ENCODE results near the gene ASB16. TPM values are rescaled to one million over a fixed set of nuclear protein-coding genes. Genes with fewer than 3 reads are reported as not detected.

The ASB16 gene, protein sequence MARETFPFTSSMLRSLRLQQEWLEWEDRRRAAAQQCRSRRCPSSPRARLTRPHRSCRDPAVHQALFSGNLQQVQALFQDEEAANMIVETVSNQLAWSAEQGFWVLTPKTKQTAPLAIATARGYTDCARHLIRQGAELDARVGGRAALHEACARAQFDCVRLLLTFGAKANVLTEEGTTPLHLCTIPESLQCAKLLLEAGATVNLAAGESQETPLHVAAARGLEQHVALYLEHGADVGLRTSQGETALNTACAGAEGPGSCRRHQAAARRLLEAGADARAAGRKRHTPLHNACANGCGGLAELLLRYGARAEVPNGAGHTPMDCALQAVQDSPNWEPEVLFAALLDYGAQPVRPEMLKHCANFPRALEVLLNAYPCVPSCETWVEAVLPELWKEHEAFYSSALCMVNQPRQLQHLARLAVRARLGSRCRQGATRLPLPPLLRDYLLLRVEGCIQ
- not detected in 2 replicates for total RNA-seq (2014; rRNA removed; shearing (Covaris generic); ENCODE audit: low replicate concordance)

DNA sequence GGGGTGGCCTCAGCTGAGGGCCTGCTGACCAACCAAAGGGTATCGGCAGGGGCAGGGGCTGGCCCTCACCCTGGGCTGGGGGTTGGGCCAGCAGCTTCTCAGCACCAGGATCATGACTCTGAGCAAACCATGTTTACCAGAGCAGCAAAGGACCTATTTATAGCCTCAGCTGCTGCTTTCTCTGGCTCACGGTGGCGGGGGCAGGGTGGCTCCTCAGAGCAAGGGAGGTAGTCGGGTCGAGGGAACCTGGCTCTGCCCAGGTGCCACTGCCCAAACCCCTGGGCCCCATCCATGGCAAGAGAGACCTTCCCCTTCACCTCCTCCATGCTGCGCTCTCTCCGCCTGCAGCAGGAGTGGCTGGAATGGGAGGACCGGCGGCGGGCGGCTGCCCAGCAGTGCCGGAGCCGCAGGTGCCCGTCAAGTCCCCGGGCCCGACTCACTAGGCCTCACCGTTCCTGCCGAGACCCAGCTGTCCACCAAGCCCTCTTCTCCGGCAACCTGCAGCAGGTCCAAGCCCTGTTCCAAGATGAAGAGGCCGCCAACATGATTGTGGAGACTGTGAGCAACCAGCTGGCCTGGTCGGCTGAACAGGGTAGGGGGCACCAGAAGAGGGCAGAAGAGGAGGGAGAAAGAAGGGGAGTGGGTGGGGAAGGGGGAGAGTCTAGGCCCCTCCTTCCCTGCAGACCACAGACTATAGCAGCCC lies at the start of gene ASB16:
ASB16 (plus strand) TSS at position 206 of the 703 bp plus-strand sequence; CDS start at position 292, 86 bp downstream.
- no peak for DNase-seq
- peaks cover 8% of the 10 kb centered on the region for H3K4me1 ChIP-seq (ENCODE audit: low read length)
- no peak within 1 kb of the TSS for H3K4me2 ChIP-seq (ENCODE audit: low read depth, low read length, poor library complexity, severe bottlenecking)
- no peak within 1 kb of the TSS for H3K9ac ChIP-seq (ENCODE audit: low read length)
- H3K27ac ChIP-seq (ENCODE audit: low read length) = no peak within 1 kb of the TSS
- H3K36me3 ChIP-seq (ENCODE audit: insufficient read depth, low read length) = no peaks in the 10 kb centered on the region
- no peaks in the 10 kb centered on the region for H3K9me3 ChIP-seq (ENCODE audit: low read length)
- no peaks in the 10 kb centered on the region for H4K20me1 ChIP-seq (ENCODE audit: insufficient read depth, low read depth, low read length)
- H2AFZ ChIP-seq (ENCODE audit: low read length) = no peak within 1 kb of the TSS
- no peak within 1 kb of the TSS for H3K4me3 ChIP-seq (ENCODE audit: low read length)
- H3K9me2 ChIP-seq (replicated peaks; ENCODE audit: insufficient read depth, low read length) = no peaks in the 10 kb centered on the region
- no peaks in the 10 kb centered on the region for H3K27me3 ChIP-seq (ENCODE audit: low read length)
- H3K79me2 ChIP-seq (ENCODE audit: low read length) = no peaks in the 10 kb centered on the region

DNA sequence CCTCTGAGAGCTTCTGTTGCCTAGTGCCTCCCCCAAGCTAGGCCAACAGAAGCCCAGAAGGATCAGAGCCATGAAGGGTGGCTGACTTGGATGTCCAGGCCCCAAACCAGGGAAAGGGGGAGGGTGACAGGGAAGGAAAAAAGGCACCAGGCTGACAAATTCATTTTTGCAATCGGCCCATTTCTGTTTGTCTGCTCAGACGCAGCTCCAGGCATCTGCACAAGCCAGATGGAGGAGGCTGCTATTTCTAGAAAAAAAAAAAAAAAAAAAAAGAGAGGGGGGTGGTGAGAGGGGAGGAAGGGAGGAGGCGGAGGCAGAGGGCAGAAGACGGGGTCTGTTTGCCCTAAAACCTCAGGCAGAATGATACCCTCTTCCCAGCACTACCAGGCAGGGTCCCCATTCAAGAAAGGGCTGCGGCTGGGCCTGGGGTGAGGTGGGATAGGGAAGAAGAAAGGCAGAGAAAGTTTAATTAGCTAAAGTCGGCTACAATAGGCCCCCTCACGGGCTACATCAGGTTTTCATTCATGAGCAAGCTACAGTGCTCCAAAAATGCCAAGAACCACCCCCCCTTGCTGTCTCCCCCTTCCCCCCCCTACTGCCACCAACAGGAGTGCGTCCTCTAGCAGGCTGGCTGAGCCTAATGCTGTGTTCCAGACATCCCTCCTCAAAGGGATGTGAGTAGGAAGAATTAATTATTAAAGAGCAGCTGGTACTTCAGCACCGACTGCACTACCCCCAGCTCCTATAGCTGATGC lies 49.5 kb upstream of the ASB16 start:
- H3K4me1 ChIP-seq (ENCODE audit: low read length) = peaks cover 16% of the 10 kb centered on the region
- H3K27me3 ChIP-seq (ENCODE audit: low read length) = no peaks in the 10 kb centered on the region
- H3K27ac ChIP-seq (ENCODE audit: low read length) = no peak overlapping the region
- no peak overlapping the region for H3K4me2 ChIP-seq (ENCODE audit: low read depth, low read length, poor library complexity, severe bottlenecking)
- no peak for DNase-seq
- no peak overlapping the region for H3K4me3 ChIP-seq (ENCODE audit: low read length)
- H3K79me2 ChIP-seq (ENCODE audit: low read length) = no peaks in the 10 kb centered on the region
- no peaks in the 10 kb centered on the region for H3K9me3 ChIP-seq (ENCODE audit: low read length)
- H3K36me3 ChIP-seq (ENCODE audit: insufficient read depth, low read length) = no peaks in the 10 kb centered on the region
- H2AFZ ChIP-seq (ENCODE audit: low read length) = no peak overlapping the region
- no peak overlapping the region for H3K9ac ChIP-seq (ENCODE audit: low read length)
- H3K9me2 ChIP-seq (replicated peaks; ENCODE audit: insufficient read depth, low read length) = no peaks in the 10 kb centered on the region
- H4K20me1 ChIP-seq (ENCODE audit: insufficient read depth, low read depth, low read length) = peaks cover 29% of the 10 kb centered on the region; the same call in 1 of the 2 replicates

DNA sequence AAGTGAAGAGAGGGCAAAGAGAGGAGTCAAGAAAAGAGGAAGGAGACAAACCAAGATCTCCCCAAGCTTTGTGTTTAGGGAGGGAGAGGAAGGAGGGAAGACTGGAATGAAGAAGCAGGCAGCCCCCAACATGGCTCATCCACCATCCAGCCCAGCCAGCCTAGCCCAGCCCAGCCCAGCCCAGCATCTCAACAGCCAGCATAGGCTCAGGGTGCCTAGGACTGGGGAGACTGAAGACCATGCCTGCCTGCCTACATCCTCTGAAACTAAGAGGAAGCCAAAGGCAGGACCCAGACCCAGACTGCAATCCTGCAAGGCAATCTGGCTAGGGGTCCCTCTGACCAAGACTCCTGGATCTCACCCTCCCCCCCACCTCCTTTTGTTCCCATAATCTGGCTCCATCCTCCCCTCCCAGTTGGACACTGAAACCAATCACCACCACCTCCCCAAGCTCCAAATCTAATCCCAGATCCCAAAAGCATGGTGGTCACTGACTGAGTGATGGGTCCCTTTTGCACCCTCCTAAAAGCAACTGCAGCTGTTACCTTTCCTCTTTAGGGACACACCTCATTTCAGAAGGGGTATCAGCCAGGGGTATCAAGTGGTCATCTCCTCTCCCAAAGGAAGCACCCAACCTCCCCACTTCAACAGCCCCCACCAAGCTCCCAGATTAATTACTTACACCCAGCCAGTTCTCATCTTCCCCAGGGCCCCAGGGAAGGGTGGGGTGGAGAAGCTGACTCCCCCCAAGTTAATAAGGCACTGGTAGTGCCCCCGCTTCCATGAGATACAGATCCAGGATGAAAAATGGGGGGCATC lies 48.3 kb upstream of the ASB16 start:
- Histone ChIP-seq H3K4me3 (ENCODE audit: low read length) (peak overlapping the region; percentile 74), H3K36me3 (ENCODE audit: insufficient read depth, low read length) (no peaks in the 10 kb centered on the region), H4K20me1 (ENCODE audit: insufficient read depth, low read depth, low read length) (peaks cover 23% of the 10 kb centered on the region; the same call in 1 of the 2 replicates), H3K9me2 (replicated peaks; ENCODE audit: insufficient read depth, low read length) (no peaks in the 10 kb centered on the region), H3K9me3 (ENCODE audit: low read length) (no peaks in the 10 kb centered on the region), H3K9ac (ENCODE audit: low read length) (peak overlapping the region; percentile 75), H3K27ac (ENCODE audit: low read length) (no peak overlapping the region), H3K27me3 (ENCODE audit: low read length) (no peaks in the 10 kb centered on the region), H2AFZ (ENCODE audit: low read length) (no peak overlapping the region), H3K4me1 (ENCODE audit: low read length) (peaks cover 16% of the 10 kb centered on the region), H3K79me2 (ENCODE audit: low read length) (no peaks in the 10 kb centered on the region), H3K4me2 (ENCODE audit: low read depth, low read length, poor library complexity, severe bottlenecking) (peak overlapping the region; percentile 82)
- no peak for DNase-seq

DNA sequence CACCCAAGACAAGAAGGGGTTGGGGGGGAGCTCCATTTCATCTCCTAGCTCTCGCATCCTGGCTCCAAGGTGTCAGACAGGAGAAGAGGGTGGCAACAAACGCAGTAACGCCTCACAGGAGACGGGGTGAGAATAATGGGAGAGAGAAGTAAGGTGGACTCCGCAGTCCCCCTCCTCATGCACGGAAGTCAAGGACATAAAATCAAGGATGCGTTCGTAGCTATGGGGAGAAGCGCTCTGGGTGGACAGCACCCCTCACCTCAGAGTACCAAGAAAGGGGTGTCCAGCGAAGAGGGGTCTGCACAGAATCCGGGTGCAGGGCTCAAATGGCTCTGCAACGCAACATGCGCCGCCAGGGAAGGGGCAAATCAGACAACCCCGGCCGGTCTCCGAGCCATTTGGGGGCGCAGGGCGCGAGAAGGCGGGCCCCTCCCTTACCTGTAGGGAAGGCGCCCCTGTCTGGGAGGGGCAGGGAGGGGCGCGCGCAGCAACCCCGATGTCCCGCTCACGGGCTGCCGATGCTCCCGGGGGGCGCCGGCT lies 47.6 kb upstream of the ASB16 start:
- no peak overlapping the region for H3K27ac ChIP-seq (ENCODE audit: low read length)
- no peaks in the 10 kb centered on the region for H3K9me2 ChIP-seq (replicated peaks; ENCODE audit: insufficient read depth, low read length)
- H3K4me2 ChIP-seq (ENCODE audit: low read depth, low read length, poor library complexity, severe bottlenecking) = peak overlapping the region; percentile 82
- no peaks in the 10 kb centered on the region for H3K27me3 ChIP-seq (ENCODE audit: low read length)
- H3K9me3 ChIP-seq (ENCODE audit: low read length) = no peaks in the 10 kb centered on the region
- H3K79me2 ChIP-seq (ENCODE audit: low read length) = no peaks in the 10 kb centered on the region
- DNase-seq = peak; percentile 51
- peak overlapping the region; percentile 75 for H3K9ac ChIP-seq (ENCODE audit: low read length)
- H3K36me3 ChIP-seq (ENCODE audit: insufficient read depth, low read length) = no peaks in the 10 kb centered on the region
- peak overlapping the region; percentile 74 for H3K4me3 ChIP-seq (ENCODE audit: low read length)
- peaks cover 22% of the 10 kb centered on the region; the same call in 1 of the 2 replicates for H4K20me1 ChIP-seq (ENCODE audit: insufficient read depth, low read depth, low read length)
- peak overlapping the region; percentile 57; the same call in 1 of the 2 replicates for H2AFZ ChIP-seq (ENCODE audit: low read length)
- H3K4me1 ChIP-seq (ENCODE audit: low read length) = peaks cover 16% of the 10 kb centered on the region

DNA sequence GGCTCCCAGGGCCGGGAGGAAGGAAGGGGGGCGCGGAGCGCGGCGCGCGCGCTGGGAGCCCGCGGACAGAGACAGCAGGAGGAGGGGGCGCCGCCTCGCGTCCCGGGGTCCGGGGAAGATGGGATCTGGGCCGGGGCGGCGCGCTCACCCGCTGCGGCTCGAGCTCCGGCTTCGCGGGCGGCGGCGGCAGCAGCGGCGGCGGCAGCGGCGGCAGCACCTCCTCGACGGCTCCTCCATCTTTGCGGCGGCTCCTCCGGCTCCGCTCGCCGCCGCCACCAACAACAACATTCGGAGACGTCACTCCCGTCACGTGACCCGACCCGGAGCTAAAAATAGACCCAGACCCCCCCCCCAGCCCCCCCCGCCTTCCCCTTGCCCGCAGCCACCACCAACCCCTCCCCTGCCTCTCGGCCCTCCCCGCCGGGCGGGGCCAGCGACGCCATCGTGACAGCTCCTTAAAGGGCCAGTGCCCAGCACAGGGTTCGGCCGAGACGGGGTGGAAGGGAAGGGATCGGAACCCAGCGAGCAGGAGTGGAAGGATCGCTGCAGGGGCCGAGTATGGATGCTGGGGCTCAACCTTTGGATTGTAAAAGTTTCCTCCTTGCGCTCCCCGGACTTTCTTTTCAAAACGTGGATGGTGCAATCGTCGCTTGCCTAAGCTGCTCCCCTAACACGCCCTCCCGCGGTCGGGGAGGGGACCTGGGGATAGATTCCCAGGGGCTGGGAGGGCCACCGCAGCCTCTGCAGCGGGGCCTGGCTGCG lies 47.0 kb upstream of the ASB16 start, which contains the start of gene HDAC5:
HDAC5 (minus strand) TSS at position 286 of the 762 bp plus-strand sequence. CDS start 6,126 bp downstream, outside the sequence.
- H3K79me2 ChIP-seq (ENCODE audit: low read length) = no peaks in the 10 kb centered on the region
- peak within 1 kb of the TSS; percentile 74 for H3K4me3 ChIP-seq (ENCODE audit: low read length)
- H3K4me1 ChIP-seq (ENCODE audit: low read length) = peaks cover 16% of the 10 kb centered on the region

DNA sequence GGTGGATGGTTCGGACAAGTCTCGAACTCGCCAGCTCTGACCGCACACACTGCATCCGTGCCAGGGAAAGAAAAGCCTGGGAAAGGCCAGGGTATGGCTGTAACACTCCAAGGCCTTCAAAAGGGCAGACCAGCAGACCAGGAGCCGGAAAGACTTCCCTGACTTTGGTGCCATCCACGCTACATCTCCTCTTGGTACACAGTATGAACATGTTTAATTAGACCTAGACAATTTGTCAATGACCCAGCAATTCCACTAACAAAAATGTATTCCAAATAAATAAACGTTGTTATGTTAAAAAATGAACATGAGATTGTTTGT lies 46.4 kb upstream of the ASB16 start:
- peak overlapping the region; percentile 74 for H3K4me3 ChIP-seq (ENCODE audit: low read length)
- peak overlapping the region; percentile 88 for H3K4me2 ChIP-seq (ENCODE audit: low read depth, low read length, poor library complexity, severe bottlenecking)
- peaks cover 16% of the 10 kb centered on the region for H3K4me1 ChIP-seq (ENCODE audit: low read length)
- DNase-seq = no peak
- no peaks in the 10 kb centered on the region for H3K79me2 ChIP-seq (ENCODE audit: low read length)
- no peaks in the 10 kb centered on the region for H3K9me2 ChIP-seq (replicated peaks; ENCODE audit: insufficient read depth, low read length)
- peak overlapping the region; percentile 97 for H2AFZ ChIP-seq (ENCODE audit: low read length)
- H3K9me3 ChIP-seq (ENCODE audit: low read length) = no peaks in the 10 kb centered on the region
- peak overlapping the region; percentile 85 for H3K9ac ChIP-seq (ENCODE audit: low read length)
- peaks cover 14% of the 10 kb centered on the region; the same call in 1 of the 2 replicates for H4K20me1 ChIP-seq (ENCODE audit: insufficient read depth, low read depth, low read length)
- H3K27ac ChIP-seq (ENCODE audit: low read length) = no peak overlapping the region
- no peaks in the 10 kb centered on the region for H3K36me3 ChIP-seq (ENCODE audit: insufficient read depth, low read length)
- no peaks in the 10 kb centered on the region for H3K27me3 ChIP-seq (ENCODE audit: low read length)

More for the DNA sequence above, 47.0 kb upstream of the ASB16 start, which contains the start of gene HDAC5:
- peak; percentile 97 for DNase-seq
- H3K36me3 ChIP-seq (ENCODE audit: insufficient read depth, low read length) = no peaks in the 10 kb centered on the region
- H3K9me3 ChIP-seq (ENCODE audit: low read length) = no peaks in the 10 kb centered on the region
- peaks cover 16% of the 10 kb centered on the region; the same call in 1 of the 2 replicates for H4K20me1 ChIP-seq (ENCODE audit: insufficient read depth, low read depth, low read length)
- H2AFZ ChIP-seq (ENCODE audit: low read length) = peak within 1 kb of the TSS; percentile 97
- no peak within 1 kb of the TSS for H3K27ac ChIP-seq (ENCODE audit: low read length)
- H3K4me2 ChIP-seq (ENCODE audit: low read depth, low read length, poor library complexity, severe bottlenecking) = peak within 1 kb of the TSS; percentile 88
- H3K9ac ChIP-seq (ENCODE audit: low read length) = peak within 1 kb of the TSS; percentile 85
- H3K9me2 ChIP-seq (replicated peaks; ENCODE audit: insufficient read depth, low read length) = no peaks in the 10 kb centered on the region
- H3K27me3 ChIP-seq (ENCODE audit: low read length) = no peaks in the 10 kb centered on the region

DNA sequence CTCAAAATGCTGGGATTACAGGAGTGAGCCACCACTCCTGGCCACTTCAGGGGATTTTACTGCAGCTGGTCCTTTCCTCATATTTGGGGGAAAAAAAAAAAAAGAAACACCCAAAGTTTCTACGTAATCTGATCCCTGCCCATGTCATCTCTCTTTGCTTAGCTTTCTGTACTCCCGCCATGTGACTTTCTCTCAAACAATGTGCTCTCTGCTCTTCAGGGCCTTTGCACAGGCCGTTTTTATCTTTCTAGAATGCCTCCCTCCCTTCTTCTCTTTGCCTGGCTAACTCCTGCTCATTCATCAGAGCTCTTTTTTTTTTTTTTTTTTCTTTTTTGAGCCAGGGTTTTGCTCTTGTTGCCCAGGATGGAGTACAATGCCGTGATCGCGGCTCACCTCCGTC lies 42.1 kb upstream of the ASB16 start:
- Histone ChIP-seq H3K9ac (ENCODE audit: low read length) (no peak overlapping the region), H4K20me1 (ENCODE audit: insufficient read depth, low read depth, low read length) (no peaks in the 10 kb centered on the region), H3K9me3 (ENCODE audit: low read length) (no peaks in the 10 kb centered on the region), H3K36me3 (ENCODE audit: insufficient read depth, low read length) (no peaks in the 10 kb centered on the region), H3K4me3 (ENCODE audit: low read length) (no peak overlapping the region), H3K27me3 (ENCODE audit: low read length) (no peaks in the 10 kb centered on the region), H3K4me1 (ENCODE audit: low read length) (peaks cover 8% of the 10 kb centered on the region), H3K27ac (ENCODE audit: low read length) (no peak overlapping the region), H2AFZ (ENCODE audit: low read length) (no peak overlapping the region), H3K4me2 (ENCODE audit: low read depth, low read length, poor library complexity, severe bottlenecking) (no peak overlapping the region), H3K79me2 (ENCODE audit: low read length) (no peaks in the 10 kb centered on the region), H3K9me2 (replicated peaks; ENCODE audit: insufficient read depth, low read length) (no peaks in the 10 kb centered on the region)
- DNase-seq = no peak
